ENCODE measurements around the gene ERGIC1.

Gene ERGIC1

GRCh38 chr5:172866802-172867748, 33.0 kb downstream of the ERGIC1 start:
- DNase-seq = no peak

GRCh38 chr5:172867761-172868435, 33.8 kb downstream of the ERGIC1 start:
- no peak for DNase-seq

- DNase-seq = no peak
These were observed 34.4 kb downstream of the ERGIC1 start for GRCh38 chr5:172868436-172868923.

- no peak for DNase-seq
These were observed 35.0 kb downstream of the ERGIC1 start for GRCh38 chr5:172868924-172869591.

- no peak for DNase-seq
These were observed 35.6 kb downstream of the ERGIC1 start for GRCh38 chr5:172869691-172870090.

GRCh38 chr5:172870291-172870714, 36.3 kb downstream of the ERGIC1 start:
- DNase-seq = no peak

GRCh38 chr5:172870715-172871461, 36.8 kb downstream of the ERGIC1 start:
- DNase-seq = no peak

GRCh38 chr5:172871536-172871935, 37.5 kb downstream of the ERGIC1 start:
- no peak for DNase-seq

GRCh38 chr5:172871982-172872381, 37.9 kb downstream of the ERGIC1 start:
- DNase-seq = no peak

GRCh38 chr5:172872997-172873491, 39.0 kb downstream of the ERGIC1 start:
- no peak for DNase-seq

- no peak for DNase-seq
These were observed 39.5 kb downstream of the ERGIC1 start for GRCh38 chr5:172873513-172873912.

GRCh38 chr5:172874647-172875504, 40.8 kb downstream of the ERGIC1 start:
- DNase-seq = no peak

- no peak for DNase-seq
These were observed 41.6 kb downstream of the ERGIC1 start for GRCh38 chr5:172875505-172876279.

- DNase-seq = no peak
These were observed 42.5 kb downstream of the ERGIC1 start for GRCh38 chr5:172876578-172876977.

- no peak for DNase-seq
These were observed 43.6 kb downstream of the ERGIC1 start for GRCh38 chr5:172877466-172878260.

- DNase-seq = no peak
These were observed 44.5 kb downstream of the ERGIC1 start for GRCh38 chr5:172878585-172878932.

- no peak for DNase-seq
These were observed 45.1 kb downstream of the ERGIC1 start for GRCh38 chr5:172878933-172879752.

- no peak for DNase-seq
These were observed 47.8 kb downstream of the ERGIC1 start for GRCh38 chr5:172881691-172882370.
